ENCODE results near the gene TRH.

TRH gene, protein sequence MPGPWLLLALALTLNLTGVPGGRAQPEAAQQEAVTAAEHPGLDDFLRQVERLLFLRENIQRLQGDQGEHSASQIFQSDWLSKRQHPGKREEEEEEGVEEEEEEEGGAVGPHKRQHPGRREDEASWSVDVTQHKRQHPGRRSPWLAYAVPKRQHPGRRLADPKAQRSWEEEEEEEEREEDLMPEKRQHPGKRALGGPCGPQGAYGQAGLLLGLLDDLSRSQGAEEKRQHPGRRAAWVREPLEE

GRCh38 chr3:129974564-129974832 lies at the start of gene TRH:
Gene TRH, plus strand, starts transcription at chr3:129974720. Its CDS starts 1,097 bp downstream, at chr3:129975817.
- DNase-seq = no peak

GRCh38 chr3:129927072-129927471 lies 47.4 kb upstream of the TRH start:
- no peak for DNase-seq

- DNase-seq = no peak
These were observed 45.1 kb upstream of the TRH start for GRCh38 chr3:129929383-129929782.

- no peak for DNase-seq
These were observed 41.0 kb upstream of the TRH start for GRCh38 chr3:129933471-129933870.

- DNase-seq = peak in 1 of 2 experiments; percentile 8
These were observed 40.0 kb upstream of the TRH start for GRCh38 chr3:129934234-129935123.

GRCh38 chr3:129936757-129937156 lies 37.8 kb upstream of the TRH start:
- DNase-seq = no peak

- DNase-seq = no peak
These were observed 36.8 kb upstream of the TRH start for GRCh38 chr3:129937717-129938116.

- DNase-seq = no peak
These were observed 36.2 kb upstream of the TRH start for GRCh38 chr3:129938140-129938930.

- no peak for DNase-seq
These were observed 34.4 kb upstream of the TRH start for GRCh38 chr3:129940086-129940485.

DNA sequence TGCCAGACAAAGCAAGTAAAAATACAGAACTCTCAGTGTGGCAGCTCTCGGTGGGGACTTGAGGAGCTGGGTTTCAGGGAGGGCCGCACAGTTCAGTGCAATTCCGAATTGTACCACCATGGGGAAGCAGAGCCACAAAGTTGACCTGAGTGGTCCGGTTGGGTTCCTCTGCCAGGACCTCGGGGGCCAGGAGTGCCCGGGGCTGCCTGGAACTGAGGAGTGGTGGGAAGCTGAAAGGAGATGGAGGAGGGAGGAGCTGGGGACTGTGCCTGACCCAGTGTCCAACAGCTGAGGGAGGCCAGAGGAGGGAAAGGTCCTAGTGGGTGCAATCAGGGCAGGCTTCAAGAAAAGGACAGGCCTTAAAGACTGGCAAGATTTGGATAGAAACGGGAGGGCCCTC lies 32.2 kb upstream of the TRH start:
- peak; percentile 12 to 23 for DNase-seq

DNA sequence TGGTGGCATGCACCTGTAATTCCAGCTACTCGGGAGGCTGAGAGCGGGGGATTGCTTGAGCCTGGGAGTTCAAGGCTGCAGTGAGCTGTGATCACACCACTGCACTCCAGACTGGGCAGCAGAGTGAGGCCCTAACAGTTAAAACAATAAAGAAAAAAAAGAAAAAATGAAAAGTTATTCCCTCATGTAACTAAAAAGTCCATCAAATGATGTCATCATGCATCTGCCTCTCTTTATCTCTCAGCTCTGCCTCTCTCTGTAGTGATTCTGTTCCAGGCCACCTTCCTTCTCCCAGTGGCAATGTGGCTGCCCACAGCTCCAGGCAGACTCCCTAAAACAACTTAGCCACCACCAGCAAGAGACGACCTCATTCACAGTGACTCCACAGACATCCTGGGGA lies 31.5 kb upstream of the TRH start:
- DNase-seq = no peak

DNA sequence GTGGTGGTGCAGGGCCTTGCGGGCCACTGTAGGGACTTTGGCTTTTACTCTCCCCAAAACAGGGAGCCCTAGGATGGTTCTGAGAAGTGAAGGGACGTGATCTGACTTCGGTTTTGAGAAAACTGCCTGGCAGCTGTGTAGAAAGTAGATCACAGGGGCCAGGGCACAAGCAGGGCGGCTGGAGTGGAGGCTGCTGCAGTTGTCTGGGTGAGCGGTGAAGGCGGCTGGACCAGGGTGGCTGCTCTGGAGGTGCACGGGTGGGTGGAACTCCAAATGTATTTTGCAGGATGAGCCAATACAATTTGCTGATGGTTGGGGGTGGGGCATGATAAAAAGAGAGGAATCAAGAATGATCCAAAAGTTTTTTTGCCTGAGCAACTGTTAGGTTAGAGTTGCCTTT lies 29.8 kb upstream of the TRH start:
- no peak for DNase-seq

DNA sequence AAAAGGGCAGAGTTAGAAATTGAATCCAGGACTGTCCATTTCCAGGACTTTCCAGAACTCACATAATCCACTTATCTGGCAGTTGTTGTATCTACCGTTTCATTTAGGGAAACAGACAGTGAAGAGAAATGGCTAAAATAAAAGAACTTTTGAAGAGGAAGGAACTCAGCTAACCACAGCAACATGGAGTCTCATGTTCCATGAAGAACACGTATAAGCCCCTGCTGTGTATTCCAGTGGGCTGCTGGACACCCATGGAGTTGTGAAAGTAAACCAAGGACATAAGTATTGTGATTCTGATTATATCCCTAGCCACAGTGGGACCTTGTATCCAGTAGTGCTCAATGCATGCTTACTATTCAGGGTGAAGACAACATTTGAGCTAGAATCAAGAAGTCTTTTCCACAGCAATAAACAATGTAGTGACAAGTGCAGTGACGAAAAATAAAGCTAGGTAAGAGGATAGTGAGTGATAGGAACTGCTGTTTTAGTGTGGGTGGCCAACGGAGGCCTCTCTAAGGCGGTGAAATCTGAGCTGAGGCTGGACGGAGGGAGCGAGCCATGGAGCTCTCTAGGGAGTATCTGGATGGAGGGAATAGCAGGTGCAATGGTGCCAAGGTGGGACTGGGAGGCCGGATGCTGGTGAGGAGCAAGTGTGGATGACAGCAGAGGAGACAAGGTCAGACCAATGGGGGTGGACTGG lies 26.8 kb upstream of the TRH start:
- no peak for DNase-seq

DNA sequence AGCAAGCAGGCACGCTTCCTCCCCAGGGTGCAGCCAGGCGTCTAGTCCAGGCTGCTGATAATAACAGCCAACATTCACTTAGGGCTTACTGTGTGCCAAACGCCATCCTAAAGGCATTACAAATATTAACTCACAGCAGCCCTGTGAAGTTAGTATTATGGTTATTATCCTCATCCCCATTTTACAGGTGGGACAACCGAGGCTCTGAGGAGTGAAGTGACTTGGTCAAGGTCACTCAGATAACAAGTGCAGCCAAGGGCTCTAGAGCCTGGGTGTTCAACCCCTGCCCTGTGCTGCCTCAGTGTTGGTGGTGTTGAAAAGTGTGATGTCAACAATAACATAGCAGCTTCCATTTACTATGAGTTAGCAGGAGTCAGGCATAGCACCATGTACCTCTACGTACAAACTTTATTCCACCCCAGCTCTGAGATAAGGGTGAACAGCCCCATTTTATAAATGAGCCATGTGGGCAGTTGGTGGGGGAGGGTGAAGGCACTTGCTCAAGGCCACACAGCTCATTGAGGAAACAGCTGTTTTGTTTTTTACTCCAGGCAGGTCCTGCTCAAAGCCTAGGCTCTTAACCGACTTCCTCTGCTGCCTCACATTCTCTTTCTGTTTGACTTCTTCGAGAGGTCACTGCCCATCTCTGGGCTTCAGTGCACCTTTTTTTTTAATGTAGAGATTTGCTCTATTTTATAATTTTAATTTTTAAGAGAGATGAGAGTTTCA lies 24.0 kb upstream of the TRH start:
- no peak for DNase-seq

DNA sequence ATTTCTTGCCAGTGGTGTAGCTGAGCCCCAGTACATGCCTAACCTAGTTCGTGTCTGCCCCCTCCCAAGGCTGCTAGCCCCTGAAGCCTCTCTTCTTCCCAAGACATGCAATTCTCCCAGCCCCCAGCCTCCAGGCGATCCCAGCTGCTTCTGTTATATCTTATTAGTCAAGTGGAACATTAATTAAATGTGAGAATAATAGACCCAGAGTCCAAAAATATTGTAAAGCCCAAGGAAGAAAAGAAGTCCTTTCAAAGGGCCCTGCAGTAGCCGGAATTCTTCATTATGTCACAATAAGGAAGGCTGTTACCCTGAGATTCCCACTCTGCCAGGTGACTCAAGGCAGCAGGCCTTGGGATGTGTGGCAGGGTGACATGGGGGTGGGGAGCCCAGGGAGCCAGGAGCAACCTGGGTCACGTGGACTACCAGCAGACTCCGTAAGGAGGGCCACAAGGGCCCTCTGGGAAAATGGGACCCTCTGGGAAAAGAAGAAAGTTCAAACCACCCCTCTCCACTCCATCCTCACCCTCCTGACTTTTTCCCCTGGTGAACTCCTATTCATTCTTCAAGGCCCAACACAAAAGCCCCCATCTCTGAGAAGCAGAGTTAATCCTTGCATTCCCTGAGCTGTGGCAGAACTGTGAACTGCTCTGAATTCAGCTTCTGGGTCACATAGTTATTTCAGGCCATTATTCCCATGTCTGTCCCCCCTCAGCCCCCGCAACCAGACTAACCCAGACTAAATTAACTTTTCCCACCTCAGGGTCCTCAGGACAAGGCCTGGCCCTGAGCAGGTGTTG lies 21.8 kb upstream of the TRH start:
- DNase-seq = no peak

GRCh38 chr3:129953621-129954020 lies 20.9 kb upstream of the TRH start:
- DNase-seq = no peak

GRCh38 chr3:129954514-129954913 lies 20.0 kb upstream of the TRH start:
- no peak for DNase-seq

GRCh38 chr3:129956936-129957335 lies 17.6 kb upstream of the TRH start:
- no peak for DNase-seq

DNA sequence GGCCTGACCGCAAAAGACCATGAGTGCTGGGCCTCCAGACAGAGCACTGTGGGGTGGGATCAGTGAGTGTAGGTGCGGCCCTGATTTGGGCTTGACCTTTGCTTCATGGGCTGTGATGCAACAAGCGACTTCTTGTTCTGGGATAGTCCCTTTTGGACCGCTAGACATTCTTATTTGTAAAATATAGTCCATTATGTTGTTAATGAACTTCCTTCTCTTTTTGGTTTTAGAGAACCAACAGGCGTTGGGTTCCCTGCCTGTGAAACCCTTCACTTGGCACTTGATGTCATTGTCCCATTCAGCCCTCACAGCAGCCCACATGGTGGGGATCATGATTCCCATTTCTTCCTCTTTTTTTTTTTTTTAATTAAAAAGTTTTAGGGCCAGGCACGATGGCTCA lies 15.8 kb upstream of the TRH start:
- DNase-seq = no peak

GRCh38 chr3:129961141-129961541 lies 13.4 kb upstream of the TRH start:
- no peak for DNase-seq

GRCh38 chr3:129962600-129962999 lies 11.9 kb upstream of the TRH start:
- DNase-seq = no peak

DNA sequence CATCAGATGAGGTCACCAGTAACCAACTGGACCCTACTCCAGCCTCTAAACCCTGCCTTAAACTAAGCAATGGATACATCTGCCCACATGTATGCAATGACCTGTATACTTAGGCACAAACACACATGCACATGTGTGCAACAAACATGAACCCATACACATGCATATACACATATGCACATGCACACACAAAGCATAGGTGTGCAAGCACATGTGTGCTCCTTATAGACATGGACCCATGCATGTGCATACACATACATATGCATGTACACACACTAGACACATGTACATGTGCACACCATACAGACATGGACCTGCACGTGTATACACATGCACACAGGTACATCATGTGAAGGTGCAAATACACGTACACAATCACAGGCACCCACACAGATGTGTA lies 8.6 kb upstream of the TRH start:
- no peak for DNase-seq

Measured in NCI-H1930 (cell line).